Stimulated activated effector memory CD8-positive, alpha-beta T cell treated with anti-CD3 and anti-CD28 coated beads, Interleukin-12 subunit alpha, Interleukin-12 subunit beta, amount 100 ng/mL, for 72 hours (primary cell): ENCODE measurements around the gene METTL26.

ENCODE experiments used
- ATAC-seq: fragments of 150-1000 bp; cut with Tn5 transposase; 2 replicates; pipeline ENCODE4 v1.10.0; 2021
- DNase-seq, 2 donors: peaks; one replicate each; pipeline ENCODE4 v3.0.0; 2021 to 2022; ENCODE audit warnings: low spot score in 2 of 2
- H3K27ac Mint-ChIP-seq: one replicate; pipeline ENCODE4 v1.8.0; 2022; ENCODE audit warnings: mild to moderate bottlenecking, mixed read lengths
- H3K36me3 Mint-ChIP-seq: one replicate; pipeline ENCODE4 v1.8.0; 2022; ENCODE audit warnings: mild to moderate bottlenecking, mixed read lengths
- H3K4me1 Mint-ChIP-seq: one replicate; pipeline ENCODE4 v1.8.0; 2022; ENCODE audit warnings: mixed read lengths
- H3K4me3 Mint-ChIP-seq: one replicate; pipeline ENCODE4 v1.8.0; 2022; ENCODE audit warnings: mild to moderate bottlenecking, mixed read lengths
- H3K9me3 Mint-ChIP-seq: one replicate; pipeline ENCODE4 v1.8.0; 2022; ENCODE audit warnings: mixed read lengths

Gene METTL26

GRCh38 chr16:627454-628239, 8.5 kb downstream of the METTL26 start:
- DNase-seq (no peak), ATAC-seq (no peak)
- Mint-ChIP-seq H3K4me1 (no peaks in the 10 kb centered on the region), H3K27ac (no peak overlapping the region), H3K36me3 (peaks cover 24% of the 10 kb centered on the region), H3K4me3 (no peak overlapping the region), H3K9me3 (no peaks in the 10 kb centered on the region)

GRCh38 chr16:626787-627453, 9.2 kb downstream of the METTL26 start:
- Mint-ChIP-seq H3K27ac (no peak overlapping the region), H3K4me3 (no peak overlapping the region), H3K36me3 (peaks cover 17% of the 10 kb centered on the region), H3K4me1 (no peaks in the 10 kb centered on the region), H3K9me3 (no peaks in the 10 kb centered on the region)
- DNase-seq (no peak), ATAC-seq (no peak)

- H3K27ac Mint-ChIP-seq: no peak overlapping the region
- no peaks in the 10 kb centered on the region for H3K9me3 Mint-ChIP-seq
- ATAC-seq (no peak), DNase-seq (no peak)
- no peak overlapping the region for H3K4me3 Mint-ChIP-seq
- peaks cover 10% of the 10 kb centered on the region for H3K36me3 Mint-ChIP-seq
- no peaks in the 10 kb centered on the region for H3K4me1 Mint-ChIP-seq
Measured at GRCh38 chr16:625977-626765, 9.9 kb downstream of the METTL26 start.

- DNase-seq: no peak
- no peak overlapping the region for H3K27ac Mint-ChIP-seq
- no peaks in the 10 kb centered on the region for H3K9me3 Mint-ChIP-seq
- H3K4me3 Mint-ChIP-seq: no peak overlapping the region
- peaks cover 10% of the 10 kb centered on the region for H3K36me3 Mint-ChIP-seq
- ATAC-seq: no peak
- no peaks in the 10 kb centered on the region for H3K4me1 Mint-ChIP-seq
Measured at GRCh38 chr16:625117-625976, 10.8 kb downstream of the METTL26 start.

- no peak overlapping the region for H3K27ac Mint-ChIP-seq
- ATAC-seq: no peak
Measured at GRCh38 chr16:624526-625070, 11.5 kb downstream of the METTL26 start.

GRCh38 chr16:622920-623280, 13.2 kb downstream of the METTL26 start:
- no peaks in the 10 kb centered on the region for H3K9me3 Mint-ChIP-seq

More at GRCh38 chr16:624526-625070, 11.5 kb downstream of the METTL26 start:
- DNase-seq: no peak
- Mint-ChIP-seq H3K9me3 (no peaks in the 10 kb centered on the region), H3K4me1 (no peaks in the 10 kb centered on the region), H3K36me3 (peaks cover 10% of the 10 kb centered on the region), H3K4me3 (no peak overlapping the region)

GRCh38 chr16:621526-622105, 14.5 kb downstream of the METTL26 start:
- Mint-ChIP-seq H3K4me3 (no peak overlapping the region), H3K4me1 (no peaks in the 10 kb centered on the region), H3K27ac (peak overlapping the region; percentile 13), H3K9me3 (no peaks in the 10 kb centered on the region), H3K36me3 (peaks cover 3% of the 10 kb centered on the region)
- ATAC-seq (no peak), DNase-seq (no peak)

More at GRCh38 chr16:622920-623280, 13.2 kb downstream of the METTL26 start:
- H3K4me3 Mint-ChIP-seq: no peak overlapping the region
- H3K27ac Mint-ChIP-seq: no peak overlapping the region
- ATAC-seq: no peak
- no peaks in the 10 kb centered on the region for H3K4me1 Mint-ChIP-seq
- no peak for DNase-seq
- H3K36me3 Mint-ChIP-seq: peaks cover 8% of the 10 kb centered on the region

GRCh38 chr16:620700-621525, 15.2 kb downstream of the METTL26 start:
- no peak overlapping the region for H3K4me3 Mint-ChIP-seq
- no peaks in the 10 kb centered on the region for H3K9me3 Mint-ChIP-seq
- ATAC-seq (no peak), DNase-seq (no peak)
- peak overlapping the region; percentile 13 for H3K27ac Mint-ChIP-seq
- no peaks in the 10 kb centered on the region for H3K4me1 Mint-ChIP-seq
- no peaks in the 10 kb centered on the region for H3K36me3 Mint-ChIP-seq

- Mint-ChIP-seq H3K4me3 (no peak overlapping the region), H3K4me1 (no peaks in the 10 kb centered on the region), H3K27ac (no peak overlapping the region), H3K9me3 (no peaks in the 10 kb centered on the region), H3K36me3 (no peaks in the 10 kb centered on the region)
- ATAC-seq (no peak), DNase-seq (no peak)
Measured at GRCh38 chr16:619476-620100, 16.5 kb downstream of the METTL26 start.

- no peak for ATAC-seq
- DNase-seq: no peak
- H3K4me1 Mint-ChIP-seq: no peaks in the 10 kb centered on the region
- no peaks in the 10 kb centered on the region for H3K36me3 Mint-ChIP-seq
- H3K4me3 Mint-ChIP-seq: no peak overlapping the region
- H3K9me3 Mint-ChIP-seq: no peaks in the 10 kb centered on the region
- no peak overlapping the region for H3K27ac Mint-ChIP-seq
Measured at GRCh38 chr16:617855-618254, 18.2 kb downstream of the METTL26 start.

GRCh38 chr16:616733-617586, 19.1 kb downstream of the METTL26 start:
- H3K36me3 Mint-ChIP-seq: no peaks in the 10 kb centered on the region
- no peak overlapping the region for H3K4me3 Mint-ChIP-seq
- no peaks in the 10 kb centered on the region for H3K4me1 Mint-ChIP-seq
- H3K9me3 Mint-ChIP-seq: no peaks in the 10 kb centered on the region
- DNase-seq (no peak), ATAC-seq (no peak)
- no peak overlapping the region for H3K27ac Mint-ChIP-seq

- H3K4me1 Mint-ChIP-seq: peaks cover 10% of the 10 kb centered on the region
- no peaks in the 10 kb centered on the region for H3K9me3 Mint-ChIP-seq
- no peak for DNase-seq
- no peak overlapping the region for H3K4me3 Mint-ChIP-seq
- H3K27ac Mint-ChIP-seq: no peak overlapping the region
- H3K36me3 Mint-ChIP-seq: peaks cover 5% of the 10 kb centered on the region
- no peak for ATAC-seq
Measured at GRCh38 chr16:615122-615521, 21.0 kb downstream of the METTL26 start.
